SK-N-DZ (cell line): ENCODE data around the gene LSM14B.
"Not testable (repeated sequence)": the region's sequence is repeated elsewhere in the genome, so short reads cannot be mapped to it uniquely, and the experiment has no call there.

ENCODE experiments used
- DNase-seq: peaks from one replicate; pipeline ENCODE4 v3.0.0-alpha.2; 2015; ENCODE audit warnings: low spot score

The LSM14B gene

GRCh38 chr20:62146019-62146755 is 23.9 kb downstream of the LSM14B start:
- DNase-seq, result no peak

- DNase-seq, result no peak
Measured at GRCh38 chr20:62147125-62147524, 24.9 kb downstream of the LSM14B start.

GRCh38 chr20:62147528-62147927 is 25.3 kb downstream of the LSM14B start:
- no peak for DNase-seq

- DNase-seq, result not testable (repeated sequence)
Measured at GRCh38 chr20:62148383-62148782, 26.1 kb downstream of the LSM14B start.

GRCh38 chr20:62148908-62149314 is 26.6 kb downstream of the LSM14B start:
- DNase-seq, result no peak

- DNase-seq, result no peak
Measured at GRCh38 chr20:62149532-62150309, 27.4 kb downstream of the LSM14B start.

- no peak for DNase-seq
Measured at GRCh38 chr20:62150310-62150575, 28.0 kb downstream of the LSM14B start.

GRCh38 chr20:62151225-62151624 is 28.9 kb downstream of the LSM14B start:
- no peak for DNase-seq

GRCh38 chr20:62151835-62152364 is 29.6 kb downstream of the LSM14B start:
- no peak for DNase-seq

GRCh38 chr20:62155428-62156253 is 33.4 kb downstream of the LSM14B start:
- no peak for DNase-seq

GRCh38 chr20:62156254-62156556 is 33.9 kb downstream of the LSM14B start:
- DNase-seq, result no peak

GRCh38 chr20:62156592-62157386 is 34.5 kb downstream of the LSM14B start:
- DNase-seq, result peak; percentile 86

- no peak for DNase-seq
Measured at GRCh38 chr20:62157387-62158087, 35.3 kb downstream of the LSM14B start.

GRCh38 chr20:62158088-62158400 is 35.8 kb downstream of the LSM14B start:
- no peak for DNase-seq

- no peak for DNase-seq
Measured at GRCh38 chr20:62158541-62158940, 36.3 kb downstream of the LSM14B start.

GRCh38 chr20:62159052-62159451 is 36.8 kb downstream of the LSM14B start:
- no peak for DNase-seq

- DNase-seq, result no peak
Measured at GRCh38 chr20:62159839-62160238, 37.6 kb downstream of the LSM14B start.

GRCh38 chr20:62160253-62160652 is 38.0 kb downstream of the LSM14B start:
- no peak for DNase-seq

- no peak for DNase-seq
Measured at GRCh38 chr20:62160876-62161275, 38.6 kb downstream of the LSM14B start.

GRCh38 chr20:62161347-62161746 is 39.1 kb downstream of the LSM14B start:
- no peak for DNase-seq
